Measurements from ENCODE around the gene DLG2.
A peak's percentile ranks its signal among the peaks of the same experiment; 100 is the strongest.

DNA sequence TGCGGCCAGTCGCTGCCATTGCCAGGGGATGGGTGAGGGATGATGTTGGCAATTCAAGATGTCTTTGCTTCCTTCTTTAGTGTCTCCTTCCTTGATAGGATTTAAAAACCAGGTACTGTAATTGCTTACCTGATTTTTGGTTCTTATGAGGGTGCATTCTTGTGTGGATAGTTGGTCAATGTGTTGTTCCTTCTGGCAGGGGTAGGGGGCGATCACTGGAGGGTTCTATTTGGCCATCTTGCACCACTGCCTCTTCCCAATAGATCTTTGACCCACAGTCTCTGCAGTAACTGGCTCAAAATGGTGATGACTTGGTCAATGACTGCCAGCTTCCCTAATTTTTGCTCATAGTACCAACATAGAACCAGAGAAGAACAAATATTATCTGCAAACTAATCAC, 680.1 kb downstream of the DLG2 start:
- TF ChIP-seq ETV6 (CRISPR knock-in tag; IDR thresholded peaks at IDR 0.05) (no peak), ESRRA (CRISPR knock-in tag; IDR thresholded peaks at IDR 0.05; ENCODE audit: borderline replicate concordance) (no peak)
- TF ChIP-seq, protein P1, sequence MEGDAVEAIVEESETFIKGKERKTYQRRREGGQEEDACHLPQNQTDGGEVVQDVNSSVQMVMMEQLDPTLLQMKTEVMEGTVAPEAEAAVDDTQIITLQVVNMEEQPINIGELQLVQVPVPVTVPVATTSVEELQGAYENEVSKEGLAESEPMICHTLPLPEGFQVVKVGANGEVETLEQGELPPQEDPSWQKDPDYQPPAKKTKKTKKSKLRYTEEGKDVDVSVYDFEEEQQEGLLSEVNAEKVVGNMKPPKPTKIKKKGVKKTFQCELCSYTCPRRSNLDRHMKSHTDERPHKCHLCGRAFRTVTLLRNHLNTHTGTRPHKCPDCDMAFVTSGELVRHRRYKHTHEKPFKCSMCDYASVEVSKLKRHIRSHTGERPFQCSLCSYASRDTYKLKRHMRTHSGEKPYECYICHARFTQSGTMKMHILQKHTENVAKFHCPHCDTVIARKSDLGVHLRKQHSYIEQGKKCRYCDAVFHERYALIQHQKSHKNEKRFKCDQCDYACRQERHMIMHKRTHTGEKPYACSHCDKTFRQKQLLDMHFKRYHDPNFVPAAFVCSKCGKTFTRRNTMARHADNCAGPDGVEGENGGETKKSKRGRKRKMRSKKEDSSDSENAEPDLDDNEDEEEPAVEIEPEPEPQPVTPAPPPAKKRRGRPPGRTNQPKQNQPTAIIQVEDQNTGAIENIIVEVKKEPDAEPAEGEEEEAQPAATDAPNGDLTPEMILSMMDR (IDR thresholded peaks at IDR 0.05), result 0 out of 2 replicates have a peak, but pooled peaks have one; percentile 22
- TF ChIP-seq, protein P2, sequence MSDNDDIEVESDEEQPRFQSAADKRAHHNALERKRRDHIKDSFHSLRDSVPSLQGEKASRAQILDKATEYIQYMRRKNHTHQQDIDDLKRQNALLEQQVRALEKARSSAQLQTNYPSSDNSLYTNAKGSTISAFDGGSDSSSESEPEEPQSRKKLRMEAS (CRISPR knock-in tag; IDR thresholded peaks at IDR 0.05), result no peak
- TF ChIP-seq, protein P3, sequence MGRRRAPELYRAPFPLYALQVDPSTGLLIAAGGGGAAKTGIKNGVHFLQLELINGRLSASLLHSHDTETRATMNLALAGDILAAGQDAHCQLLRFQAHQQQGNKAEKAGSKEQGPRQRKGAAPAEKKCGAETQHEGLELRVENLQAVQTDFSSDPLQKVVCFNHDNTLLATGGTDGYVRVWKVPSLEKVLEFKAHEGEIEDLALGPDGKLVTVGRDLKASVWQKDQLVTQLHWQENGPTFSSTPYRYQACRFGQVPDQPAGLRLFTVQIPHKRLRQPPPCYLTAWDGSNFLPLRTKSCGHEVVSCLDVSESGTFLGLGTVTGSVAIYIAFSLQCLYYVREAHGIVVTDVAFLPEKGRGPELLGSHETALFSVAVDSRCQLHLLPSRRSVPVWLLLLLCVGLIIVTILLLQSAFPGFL (CRISPR knock-in tag; IDR thresholded peaks at IDR 0.05; ENCODE audit: borderline replicate concordance), result no peak

Data from WTC11 (cell line).